GM12864 (cell line): ENCODE measurements around the gene ZFTA.

Experiments used
- DNase-seq: peaks from one replicate; pipeline ENCODE4 v3.0.0-alpha.2; 2011; ENCODE audit warnings: low read depth
- H3K4me3 ChIP-seq: 2 replicates; pipeline ENCODE4 v1.5.1; 2011; ENCODE audit warnings: mild to moderate bottlenecking, low read depth, low read length, control low read depth
- CTCF ChIP-seq: IDR thresholded peaks from 2 replicates; pipeline ENCODE4 v1.5.1; 2011; ENCODE audit warnings: low read depth, mild to moderate bottlenecking, moderate library complexity, low read length, control low read depth, inconsistent platforms; ENCODE audit errors: missing control alignments

The ZFTA gene

GRCh38 chr11:63767267-63767564 is 1.4 kb downstream of the ZFTA start:
- peak overlapping the region; percentile 88 for H3K4me3 ChIP-seq
- DNase-seq: no peak
- no peak for TF ChIP-seq CTCF

- DNase-seq: no peak
- H3K4me3 ChIP-seq: no peak overlapping the region; the same call in 1 of the 2 replicates
- no peak for TF ChIP-seq CTCF
Measured at GRCh38 chr11:63766531-63767235, 1.9 kb downstream of the ZFTA start.

- no peak for TF ChIP-seq CTCF
- H3K4me3 ChIP-seq: no peak overlapping the region
- DNase-seq: no peak
Measured at GRCh38 chr11:63765688-63766241, 2.8 kb downstream of the ZFTA start.

GRCh38 chr11:63764679-63765647 is 3.6 kb downstream of the ZFTA start:
- no peak for DNase-seq
- no peak for TF ChIP-seq CTCF
- no peak overlapping the region for H3K4me3 ChIP-seq

GRCh38 chr11:63764340-63764678 is 4.3 kb downstream of the ZFTA start:
- no peak for TF ChIP-seq CTCF
- H3K4me3 ChIP-seq: no peak overlapping the region
- DNase-seq: no peak

GRCh38 chr11:63763496-63764339 is 4.9 kb downstream of the ZFTA start:
- DNase-seq: no peak
- no peak overlapping the region for H3K4me3 ChIP-seq
- no peak for TF ChIP-seq CTCF
